Stimulated activated naive CD8-positive, alpha-beta T cell treated with anti-CD3 and anti-CD28 coated beads, Interleukin-15, Interleukin-2, amounts not matched to agents 100 ng/mL and 50 ng/mL, for 24 hours (primary cell): Measurements from ENCODE around the gene PIP5K1C.

ENCODE experiments used
- H3K27ac Mint-ChIP-seq: one replicate; pipeline ENCODE4 v1.8.0; 2021; ENCODE audit warnings: mild to moderate bottlenecking, mixed read lengths
- H3K27me3 Mint-ChIP-seq: one replicate; pipeline ENCODE4 v1.8.0; 2021; ENCODE audit warnings: mixed read lengths
- H3K36me3 Mint-ChIP-seq: one replicate; pipeline ENCODE4 v1.8.0; 2021; ENCODE audit warnings: low read depth, mixed read lengths
- H3K4me1 Mint-ChIP-seq: one replicate; pipeline ENCODE4 v1.8.0; 2021; ENCODE audit warnings: low read depth, mixed read lengths
- H3K4me3 Mint-ChIP-seq: one replicate; pipeline ENCODE4 v1.8.0; 2021; ENCODE audit warnings: mild to moderate bottlenecking, mixed read lengths
- H3K9me3 Mint-ChIP-seq: one replicate; pipeline ENCODE4 v1.8.0; 2021; ENCODE audit warnings: mixed read lengths

PIP5K1C gene

GRCh38 chr19:3692141-3693024 lies 7.9 kb downstream of the PIP5K1C start:
- H3K27me3 Mint-ChIP-seq: no peaks in the 10 kb centered on the region

GRCh38 chr19:3691726-3692125 lies 8.5 kb downstream of the PIP5K1C start:
- H3K27me3 Mint-ChIP-seq: no peaks in the 10 kb centered on the region
- H3K4me3 Mint-ChIP-seq: peak overlapping the region; percentile 32
- peak overlapping the region; percentile 96 for H3K27ac Mint-ChIP-seq
- H3K9me3 Mint-ChIP-seq: peaks cover 5% of the 10 kb centered on the region
- peaks cover 17% of the 10 kb centered on the region for H3K36me3 Mint-ChIP-seq
- H3K4me1 Mint-ChIP-seq: peaks cover 53% of the 10 kb centered on the region

More at GRCh38 chr19:3692141-3693024, 7.9 kb downstream of the PIP5K1C start:
- peak overlapping the region; percentile 49 for H3K27ac Mint-ChIP-seq
- H3K4me3 Mint-ChIP-seq: no peak overlapping the region
- H3K9me3 Mint-ChIP-seq: peaks cover 5% of the 10 kb centered on the region
- peaks cover 17% of the 10 kb centered on the region for H3K36me3 Mint-ChIP-seq
- H3K4me1 Mint-ChIP-seq: peaks cover 51% of the 10 kb centered on the region

GRCh38 chr19:3691372-3691716 lies 8.9 kb downstream of the PIP5K1C start:
- peaks cover 56% of the 10 kb centered on the region for H3K4me1 Mint-ChIP-seq
- no peaks in the 10 kb centered on the region for H3K27me3 Mint-ChIP-seq
- peak overlapping the region; percentile 32 for H3K4me3 Mint-ChIP-seq
- peaks cover 17% of the 10 kb centered on the region for H3K36me3 Mint-ChIP-seq
- peaks cover 5% of the 10 kb centered on the region for H3K9me3 Mint-ChIP-seq
- peak overlapping the region; percentile 96 for H3K27ac Mint-ChIP-seq

- Mint-ChIP-seq H3K4me3 (peak overlapping the region; percentile 74), H3K27me3 (no peaks in the 10 kb centered on the region), H3K9me3 (peaks cover 5% of the 10 kb centered on the region), H3K4me1 (peaks cover 56% of the 10 kb centered on the region), H3K27ac (peak overlapping the region; percentile 96), H3K36me3 (peaks cover 17% of the 10 kb centered on the region)
Measured at GRCh38 chr19:3690551-3691371, 9.5 kb downstream of the PIP5K1C start.

GRCh38 chr19:3687774-3688706 lies 12.2 kb downstream of the PIP5K1C start:
- peak overlapping the region; percentile 66 for H3K4me3 Mint-ChIP-seq
- peak overlapping the region; percentile 70 for H3K27ac Mint-ChIP-seq
- peaks cover 32% of the 10 kb centered on the region for H3K36me3 Mint-ChIP-seq
- no peaks in the 10 kb centered on the region for H3K27me3 Mint-ChIP-seq
- peaks cover 5% of the 10 kb centered on the region for H3K9me3 Mint-ChIP-seq
- H3K4me1 Mint-ChIP-seq: peaks cover 55% of the 10 kb centered on the region

GRCh38 chr19:3687393-3687773 lies 12.9 kb downstream of the PIP5K1C start:
- Mint-ChIP-seq H3K27ac (peak overlapping the region; percentile 49), H3K9me3 (peaks cover 5% of the 10 kb centered on the region), H3K27me3 (no peaks in the 10 kb centered on the region)

GRCh38 chr19:3684817-3685410 lies 15.4 kb downstream of the PIP5K1C start:
- no peak overlapping the region for H3K4me3 Mint-ChIP-seq
- H3K4me1 Mint-ChIP-seq: peaks cover 27% of the 10 kb centered on the region
- H3K9me3 Mint-ChIP-seq: no peaks in the 10 kb centered on the region
- H3K36me3 Mint-ChIP-seq: peaks cover 19% of the 10 kb centered on the region
- H3K27me3 Mint-ChIP-seq: no peaks in the 10 kb centered on the region
- no peak overlapping the region for H3K27ac Mint-ChIP-seq

More at GRCh38 chr19:3687393-3687773, 12.9 kb downstream of the PIP5K1C start:
- peaks cover 50% of the 10 kb centered on the region for H3K4me1 Mint-ChIP-seq
- peak overlapping the region; percentile 62 for H3K4me3 Mint-ChIP-seq
- H3K36me3 Mint-ChIP-seq: peaks cover 32% of the 10 kb centered on the region

- H3K4me3 Mint-ChIP-seq: no peak overlapping the region
Measured at GRCh38 chr19:3684054-3684816, 16.0 kb downstream of the PIP5K1C start.

GRCh38 chr19:3683405-3684053 lies 16.7 kb downstream of the PIP5K1C start:
- Mint-ChIP-seq H3K4me1 (peaks cover 16% of the 10 kb centered on the region), H3K4me3 (no peak overlapping the region), H3K27ac (no peak overlapping the region), H3K9me3 (no peaks in the 10 kb centered on the region), H3K27me3 (no peaks in the 10 kb centered on the region), H3K36me3 (peaks cover 19% of the 10 kb centered on the region)

More at GRCh38 chr19:3684054-3684816, 16.0 kb downstream of the PIP5K1C start:
- Mint-ChIP-seq H3K4me1 (peaks cover 22% of the 10 kb centered on the region), H3K27me3 (no peaks in the 10 kb centered on the region), H3K27ac (no peak overlapping the region), H3K9me3 (no peaks in the 10 kb centered on the region), H3K36me3 (peaks cover 18% of the 10 kb centered on the region)

GRCh38 chr19:3682741-3683404 lies 17.4 kb downstream of the PIP5K1C start:
- H3K27ac Mint-ChIP-seq: no peak overlapping the region

GRCh38 chr19:3682286-3682685 lies 18.0 kb downstream of the PIP5K1C start:
- no peak overlapping the region for H3K4me3 Mint-ChIP-seq
- H3K36me3 Mint-ChIP-seq: peaks cover 19% of the 10 kb centered on the region
- H3K9me3 Mint-ChIP-seq: no peaks in the 10 kb centered on the region
- H3K27ac Mint-ChIP-seq: no peak overlapping the region
- H3K4me1 Mint-ChIP-seq: peaks cover 10% of the 10 kb centered on the region
- H3K27me3 Mint-ChIP-seq: no peaks in the 10 kb centered on the region

More at GRCh38 chr19:3682741-3683404, 17.4 kb downstream of the PIP5K1C start:
- Mint-ChIP-seq H3K36me3 (peaks cover 19% of the 10 kb centered on the region), H3K4me1 (peaks cover 13% of the 10 kb centered on the region), H3K27me3 (no peaks in the 10 kb centered on the region), H3K4me3 (no peak overlapping the region), H3K9me3 (no peaks in the 10 kb centered on the region)

- H3K27ac Mint-ChIP-seq: no peak overlapping the region
- peaks cover 10% of the 10 kb centered on the region for H3K4me1 Mint-ChIP-seq
- no peak overlapping the region for H3K4me3 Mint-ChIP-seq
- no peaks in the 10 kb centered on the region for H3K27me3 Mint-ChIP-seq
- peaks cover 19% of the 10 kb centered on the region for H3K36me3 Mint-ChIP-seq
- H3K9me3 Mint-ChIP-seq: no peaks in the 10 kb centered on the region
Measured at GRCh38 chr19:3680939-3681338, 19.3 kb downstream of the PIP5K1C start.

- H3K4me3 Mint-ChIP-seq: no peak overlapping the region
- no peaks in the 10 kb centered on the region for H3K27me3 Mint-ChIP-seq
- no peak overlapping the region for H3K27ac Mint-ChIP-seq
- H3K4me1 Mint-ChIP-seq: peaks cover 10% of the 10 kb centered on the region
- peaks cover 13% of the 10 kb centered on the region for H3K36me3 Mint-ChIP-seq
- H3K9me3 Mint-ChIP-seq: no peaks in the 10 kb centered on the region
Measured at GRCh38 chr19:3679581-3679980, 20.7 kb downstream of the PIP5K1C start.
